Activated T-cell treated with anti-CD3 and anti-CD28 coated beads, Interleukin-2, amount 50 U/mL, for 24 hours (primary cell): ENCODE measurements around the gene FN1.
A peak's percentile ranks its signal among the peaks of the same experiment; 100 is the strongest.

ENCODE experiments used
- DNase-seq: peaks from one replicate; pipeline ENCODE4 v3.0.0-alpha.2; 2020
- H3K27ac Mint-ChIP-seq: 2 replicates; pipeline ENCODE4 v1.8.0; 2020; ENCODE audit warnings: mild to moderate bottlenecking, mixed read lengths
- H3K27me3 Mint-ChIP-seq: 2 replicates; pipeline ENCODE4 v1.8.0; 2020; ENCODE audit warnings: mixed read lengths
- H3K36me3 Mint-ChIP-seq: 2 replicates; pipeline ENCODE4 v1.8.0; 2020; ENCODE audit warnings: low read depth, mixed read lengths
- H3K4me1 Mint-ChIP-seq: 2 replicates; pipeline ENCODE4 v1.8.0; 2020; ENCODE audit warnings: low read depth, mixed read lengths
- H3K4me3 Mint-ChIP-seq: 2 replicates; pipeline ENCODE4 v1.8.0; 2020; ENCODE audit warnings: mild to moderate bottlenecking, moderate library complexity, mixed read lengths
- H3K9me3 Mint-ChIP-seq: 2 replicates; pipeline ENCODE4 v1.8.0; 2020; ENCODE audit warnings: mixed read lengths

The FN1 gene

DNA sequence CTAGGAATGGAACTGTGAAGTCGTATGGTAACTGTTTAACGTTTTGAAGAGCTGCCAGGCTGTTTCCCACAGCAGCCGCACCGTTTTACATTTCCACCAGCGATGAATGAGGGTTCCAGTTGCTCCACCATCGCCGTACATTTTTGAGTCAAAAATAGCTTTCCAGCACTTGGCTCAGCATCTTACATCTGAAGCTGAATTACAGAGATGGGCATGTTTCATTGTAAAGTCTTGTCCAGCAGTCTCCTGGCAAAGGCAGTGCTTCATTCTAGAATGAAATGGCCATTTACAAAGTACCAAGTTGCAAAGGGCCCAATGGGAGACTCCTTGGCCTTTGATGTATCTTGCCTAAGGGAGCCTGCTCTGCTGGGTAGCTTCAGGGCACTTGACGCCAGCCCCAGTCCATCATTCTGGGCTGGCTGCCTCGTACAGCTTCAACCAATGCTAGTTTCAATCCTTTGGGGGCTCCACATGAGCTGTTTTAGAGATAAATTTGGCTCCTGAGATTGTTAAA is 78.9 kb downstream of the FN1 start:
- H3K4me3 Mint-ChIP-seq = no peak overlapping the region
- H3K4me1 Mint-ChIP-seq = no peaks in the 10 kb centered on the region
- no peak overlapping the region for H3K27ac Mint-ChIP-seq
- no peaks in the 10 kb centered on the region for H3K27me3 Mint-ChIP-seq
- peaks cover 87% of the 10 kb centered on the region for H3K36me3 Mint-ChIP-seq
- no peaks in the 10 kb centered on the region for H3K9me3 Mint-ChIP-seq
- DNase-seq = no peak

DNA sequence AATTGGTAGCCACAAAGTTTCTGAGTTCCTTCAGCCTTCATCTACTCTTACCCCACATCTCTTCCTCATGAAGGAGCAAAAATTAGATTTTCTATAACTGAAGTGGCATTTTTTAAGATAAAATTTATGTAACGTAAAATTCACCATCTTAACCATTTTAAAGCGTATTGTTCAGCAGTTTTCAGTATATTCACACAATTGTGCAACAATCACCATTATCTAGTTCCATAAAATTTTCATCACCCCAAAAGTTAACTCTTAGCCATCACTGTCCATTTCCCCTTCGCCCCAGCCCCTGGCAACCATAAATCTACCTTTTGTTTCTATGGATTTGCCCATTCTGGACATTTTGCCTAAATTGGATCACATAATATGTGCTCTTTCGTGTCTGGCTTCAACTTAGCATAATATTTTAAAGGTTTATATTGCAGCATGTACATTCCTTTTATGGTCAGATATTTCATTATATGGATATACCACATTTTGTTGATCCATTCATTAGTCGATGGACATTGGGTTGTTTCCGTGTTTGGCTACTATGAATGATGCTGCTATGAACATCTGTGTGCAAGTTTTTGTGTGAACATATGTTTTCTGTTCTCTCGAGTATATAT is 79.4 kb downstream of the FN1 start:
- Mint-ChIP-seq H3K36me3 (peaks cover 89% of the 10 kb centered on the region), H3K9me3 (no peaks in the 10 kb centered on the region), H3K4me1 (no peaks in the 10 kb centered on the region)

GRCh38 chr2:215355801-215356200 is 80.1 kb downstream of the FN1 start:
- no peak for DNase-seq
- Mint-ChIP-seq H3K4me1 (no peaks in the 10 kb centered on the region), H3K9me3 (no peaks in the 10 kb centered on the region), H3K36me3 (peaks cover 89% of the 10 kb centered on the region), H3K27me3 (no peaks in the 10 kb centered on the region), H3K4me3 (no peak overlapping the region), H3K27ac (no peak overlapping the region)

More for the DNA sequence above, 79.4 kb downstream of the FN1 start:
- DNase-seq = no peak
- no peaks in the 10 kb centered on the region for H3K27me3 Mint-ChIP-seq
- H3K27ac Mint-ChIP-seq = no peak overlapping the region
- H3K4me3 Mint-ChIP-seq = no peak overlapping the region

- no peaks in the 10 kb centered on the region for H3K27me3 Mint-ChIP-seq
- H3K9me3 Mint-ChIP-seq = no peaks in the 10 kb centered on the region
- H3K36me3 Mint-ChIP-seq = peaks cover 89% of the 10 kb centered on the region
- H3K27ac Mint-ChIP-seq = no peak overlapping the region
- DNase-seq = no peak
- H3K4me3 Mint-ChIP-seq = no peak overlapping the region
- no peaks in the 10 kb centered on the region for H3K4me1 Mint-ChIP-seq
These were observed 80.8 kb downstream of the FN1 start for GRCh38 chr2:215354771-215355695.

GRCh38 chr2:215352602-215353001 is 83.3 kb downstream of the FN1 start:
- Mint-ChIP-seq H3K4me3 (no peak overlapping the region), H3K9me3 (no peaks in the 10 kb centered on the region), H3K36me3 (peaks cover 90% of the 10 kb centered on the region), H3K27me3 (no peaks in the 10 kb centered on the region), H3K4me1 (no peaks in the 10 kb centered on the region), H3K27ac (no peak overlapping the region)
- DNase-seq = no peak

GRCh38 chr2:215347878-215348277 is 88.0 kb downstream of the FN1 start:
- Mint-ChIP-seq H3K4me1 (no peaks in the 10 kb centered on the region), H3K27ac (no peak overlapping the region), H3K4me3 (no peak overlapping the region), H3K9me3 (no peaks in the 10 kb centered on the region), H3K36me3 (peaks cover 94% of the 10 kb centered on the region), H3K27me3 (no peaks in the 10 kb centered on the region)
- DNase-seq = no peak

DNA sequence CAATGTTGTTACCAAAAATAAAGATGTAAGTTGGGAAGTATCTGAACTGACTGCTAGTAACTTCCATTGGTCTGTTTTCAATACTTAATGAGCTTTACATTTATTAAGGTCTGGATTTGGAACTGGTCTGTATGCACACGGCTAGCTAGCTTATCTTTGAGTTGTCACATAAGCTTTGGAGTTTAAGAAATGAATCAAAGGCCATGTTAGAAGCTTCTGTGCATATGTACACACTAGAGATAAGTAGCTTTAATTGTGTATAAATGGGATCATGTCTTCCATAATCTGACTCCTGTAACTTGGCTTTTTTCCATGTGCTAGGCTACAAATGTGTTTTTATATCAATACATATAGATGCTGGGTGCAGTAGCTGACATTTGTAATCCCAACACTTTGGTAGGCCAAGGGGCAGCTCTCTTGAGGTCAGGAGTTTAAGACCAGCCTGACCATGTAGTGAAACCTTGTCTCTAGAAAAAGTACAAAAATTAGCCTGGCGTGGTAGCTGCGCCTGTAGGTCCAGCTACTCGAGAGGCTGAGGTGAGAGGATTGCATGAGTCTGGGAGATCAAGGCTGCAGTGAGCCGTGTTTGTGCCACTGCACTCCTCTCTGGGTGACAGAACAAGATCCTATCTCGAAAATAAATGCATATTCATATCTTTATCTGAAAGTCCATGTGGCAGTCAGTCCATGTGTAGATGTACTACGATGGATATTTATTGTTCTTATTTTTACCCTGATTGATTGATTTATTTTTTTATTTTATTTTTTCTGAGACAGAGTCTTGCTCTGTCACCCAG is 96.8 kb downstream of the FN1 start:
- H3K4me1 Mint-ChIP-seq = no peaks in the 10 kb centered on the region
- no peak overlapping the region for H3K4me3 Mint-ChIP-seq
- DNase-seq = no peak
- H3K36me3 Mint-ChIP-seq = peaks cover 95% of the 10 kb centered on the region
- H3K27me3 Mint-ChIP-seq = no peaks in the 10 kb centered on the region
- H3K27ac Mint-ChIP-seq = no peak overlapping the region
- no peaks in the 10 kb centered on the region for H3K9me3 Mint-ChIP-seq

- no peaks in the 10 kb centered on the region for H3K27me3 Mint-ChIP-seq
- H3K27ac Mint-ChIP-seq = no peak overlapping the region
- H3K36me3 Mint-ChIP-seq = peaks cover 93% of the 10 kb centered on the region
- no peak overlapping the region for H3K4me3 Mint-ChIP-seq
- no peak for DNase-seq
- peaks cover 31% of the 10 kb centered on the region for H3K4me1 Mint-ChIP-seq
- no peaks in the 10 kb centered on the region for H3K9me3 Mint-ChIP-seq
These were observed 102.8 kb downstream of the FN1 start for GRCh38 chr2:215332872-215333595.

- no peak overlapping the region for H3K27ac Mint-ChIP-seq
- no peaks in the 10 kb centered on the region for H3K9me3 Mint-ChIP-seq
- H3K36me3 Mint-ChIP-seq = peaks cover 98% of the 10 kb centered on the region
- H3K27me3 Mint-ChIP-seq = no peaks in the 10 kb centered on the region
- no peak for DNase-seq
- no peak overlapping the region for H3K4me3 Mint-ChIP-seq
- H3K4me1 Mint-ChIP-seq = peaks cover 51% of the 10 kb centered on the region
These were observed 107.8 kb downstream of the FN1 start for GRCh38 chr2:215328066-215328465.

GRCh38 chr2:215324811-215325210 is 111.1 kb downstream of the FN1 start:
- Mint-ChIP-seq H3K36me3 (peaks cover 97% of the 10 kb centered on the region), H3K27ac (no peak overlapping the region), H3K4me3 (no peak overlapping the region), H3K27me3 (no peaks in the 10 kb centered on the region), H3K9me3 (no peaks in the 10 kb centered on the region), H3K4me1 (peaks cover 41% of the 10 kb centered on the region)
- no peak for DNase-seq

- Mint-ChIP-seq H3K4me1 (peaks cover 39% of the 10 kb centered on the region), H3K36me3 (peaks cover 95% of the 10 kb centered on the region), H3K4me3 (no peak overlapping the region), H3K27ac (peak overlapping the region; percentile 40), H3K27me3 (no peaks in the 10 kb centered on the region), H3K9me3 (no peaks in the 10 kb centered on the region)
- no peak for DNase-seq
These were observed 115.2 kb downstream of the FN1 start for GRCh38 chr2:215320679-215321078.

- H3K4me1 Mint-ChIP-seq = peaks cover 42% of the 10 kb centered on the region
- DNase-seq = no peak
- H3K9me3 Mint-ChIP-seq = no peaks in the 10 kb centered on the region
- peaks cover 97% of the 10 kb centered on the region for H3K36me3 Mint-ChIP-seq
- H3K27ac Mint-ChIP-seq = no peak overlapping the region
- no peak overlapping the region for H3K4me3 Mint-ChIP-seq
- no peaks in the 10 kb centered on the region for H3K27me3 Mint-ChIP-seq
These were observed 115.8 kb downstream of the FN1 start for GRCh38 chr2:215320102-215320501.

DNA sequence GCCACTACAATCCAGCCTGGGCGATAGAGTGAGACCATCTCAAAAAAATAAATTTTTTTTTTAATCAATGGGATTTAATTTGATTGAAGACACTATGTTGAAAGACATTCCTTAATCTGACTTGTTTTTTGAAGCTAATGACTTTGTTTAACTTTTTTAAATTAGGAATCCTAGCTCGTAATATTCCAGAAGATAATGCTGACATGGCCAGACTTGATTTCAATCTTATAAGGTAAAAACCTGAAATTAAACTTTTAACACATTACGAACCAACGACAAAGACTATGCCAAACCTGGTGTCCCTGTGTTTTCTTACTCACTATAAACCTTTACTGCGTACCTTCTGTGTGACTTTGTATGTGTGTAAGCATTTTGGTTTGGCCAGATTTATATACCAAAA is 116.4 kb downstream of the FN1 start:
- Mint-ChIP-seq H3K27me3 (no peaks in the 10 kb centered on the region), H3K36me3 (peaks cover 97% of the 10 kb centered on the region), H3K9me3 (no peaks in the 10 kb centered on the region), H3K4me1 (peaks cover 47% of the 10 kb centered on the region), H3K4me3 (no peak overlapping the region), H3K27ac (no peak overlapping the region)
- no peak for DNase-seq

GRCh38 chr2:215316336-215316735 is 119.5 kb downstream of the FN1 start:
- Mint-ChIP-seq H3K36me3 (peaks cover 91% of the 10 kb centered on the region), H3K4me1 (peaks cover 54% of the 10 kb centered on the region), H3K9me3 (no peaks in the 10 kb centered on the region), H3K27me3 (no peaks in the 10 kb centered on the region), H3K4me3 (peak overlapping the region; percentile 38), H3K27ac (peak overlapping the region; percentile 85)
- DNase-seq = no peak
